GM18520 (cell line): ENCODE data around the gene TNNT3.
"Not testable (repeated sequence)": the region's sequence is repeated elsewhere in the genome, so short reads cannot be mapped to it uniquely, and the experiment has no call there.

ENCODE experiments used
- ATAC-seq: cut with Tn5 transposase; IDR thresholded peaks from one replicate; pipeline ENCODE4 v1.9.1; 2021; ENCODE audit not compliant: unreplicated experiment

The TNNT3 gene

GRCh38 chr11:1880746-1881441 is 38.6 kb upstream of the TNNT3 start:
- no peak for ATAC-seq

GRCh38 chr11:1881442-1882264 is 37.9 kb upstream of the TNNT3 start:
- ATAC-seq: no peak

- ATAC-seq: no peak
These were observed 37.0 kb upstream of the TNNT3 start for GRCh38 chr11:1882265-1883238.

- no peak for ATAC-seq
These were observed 35.9 kb upstream of the TNNT3 start for GRCh38 chr11:1883346-1884302.

GRCh38 chr11:1884303-1884700 is 35.2 kb upstream of the TNNT3 start:
- ATAC-seq: no peak

- not testable (repeated sequence) for ATAC-seq
These were observed 33.0 kb upstream of the TNNT3 start for GRCh38 chr11:1886551-1886950.

GRCh38 chr11:1887451-1888346 is 31.8 kb upstream of the TNNT3 start:
- ATAC-seq: no peak

- ATAC-seq: no peak
These were observed 31.2 kb upstream of the TNNT3 start for GRCh38 chr11:1888347-1888753.

- no peak for ATAC-seq
These were observed 30.7 kb upstream of the TNNT3 start for GRCh38 chr11:1888811-1889210.

GRCh38 chr11:1889224-1889930 is 30.1 kb upstream of the TNNT3 start:
- no peak for ATAC-seq

- ATAC-seq: no peak
These were observed 29.3 kb upstream of the TNNT3 start for GRCh38 chr11:1889941-1890855.

- ATAC-seq: no peak
These were observed 28.4 kb upstream of the TNNT3 start for GRCh38 chr11:1890856-1891830.

GRCh38 chr11:1891831-1892115 is 27.7 kb upstream of the TNNT3 start, which contains the start of gene PRR33:
Gene PRR33, minus strand, starts transcription at chr11:1891895. Its CDS starts 1,311 bp downstream, at chr11:1890584.
- no peak for ATAC-seq

GRCh38 chr11:1892116-1892515 is 27.4 kb upstream of the TNNT3 start:
- no peak for ATAC-seq

GRCh38 chr11:1892558-1892957 is 26.9 kb upstream of the TNNT3 start:
- no peak for ATAC-seq

GRCh38 chr11:1893581-1894359 is 25.7 kb upstream of the TNNT3 start:
- ATAC-seq: no peak
